Stimulated activated effector memory CD8-positive, alpha-beta T cell treated with anti-CD3 and anti-CD28 coated beads, Interleukin-12 subunit alpha, Interleukin-12 subunit beta, amount 100 ng/mL, for 72 hours (primary cell): ENCODE data around the gene DRD4.
"Not testable (repeated sequence)": the region's sequence is repeated elsewhere in the genome, so short reads cannot be mapped to it uniquely, and the experiment has no call there.

Experiments
- ATAC-seq: fragments of 150-1000 bp; cut with Tn5 transposase; 2 replicates; pipeline ENCODE4 v1.10.0; 2021
- DNase-seq, 2 donors: peaks; one replicate each; pipeline ENCODE4 v3.0.0; 2021 to 2022; ENCODE audit warnings: low spot score in 2 of 2
- H3K27ac Mint-ChIP-seq: one replicate; pipeline ENCODE4 v1.8.0; 2022; ENCODE audit warnings: mild to moderate bottlenecking, mixed read lengths
- H3K36me3 Mint-ChIP-seq: one replicate; pipeline ENCODE4 v1.8.0; 2022; ENCODE audit warnings: mild to moderate bottlenecking, mixed read lengths
- H3K4me1 Mint-ChIP-seq: one replicate; pipeline ENCODE4 v1.8.0; 2022; ENCODE audit warnings: mixed read lengths
- H3K4me3 Mint-ChIP-seq: one replicate; pipeline ENCODE4 v1.8.0; 2022; ENCODE audit warnings: mild to moderate bottlenecking, mixed read lengths
- H3K9me3 Mint-ChIP-seq: one replicate; pipeline ENCODE4 v1.8.0; 2022; ENCODE audit warnings: mixed read lengths

The DRD4 gene

DNA sequence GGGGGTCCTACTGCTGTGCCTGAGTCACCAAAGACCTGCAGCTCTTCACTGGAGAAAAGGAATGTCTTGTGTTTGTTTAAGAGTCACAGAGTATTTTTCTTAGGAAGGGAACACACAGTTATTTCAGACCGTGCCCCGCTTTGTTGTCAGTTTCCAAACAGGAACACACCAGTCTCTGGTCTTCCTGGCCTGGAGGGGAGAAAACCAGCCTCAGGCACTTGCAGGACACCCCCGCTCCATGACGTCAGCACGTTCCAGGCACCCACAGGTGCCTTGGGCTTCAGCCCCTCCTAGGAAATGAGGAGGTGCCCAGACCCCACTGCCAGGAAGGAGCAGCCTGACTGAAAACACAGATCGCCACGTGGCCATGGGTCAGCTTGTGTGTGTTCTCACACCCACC lies 52.6 kb downstream of the DRD4 start:
- H3K9me3 Mint-ChIP-seq = no peaks in the 10 kb centered on the region
- ATAC-seq (no peak), DNase-seq (no peak)
- no peak overlapping the region for H3K4me3 Mint-ChIP-seq
- H3K4me1 Mint-ChIP-seq = peaks cover 28% of the 10 kb centered on the region
- H3K36me3 Mint-ChIP-seq = peaks cover 73% of the 10 kb centered on the region
- H3K27ac Mint-ChIP-seq = no peak overlapping the region

DNA sequence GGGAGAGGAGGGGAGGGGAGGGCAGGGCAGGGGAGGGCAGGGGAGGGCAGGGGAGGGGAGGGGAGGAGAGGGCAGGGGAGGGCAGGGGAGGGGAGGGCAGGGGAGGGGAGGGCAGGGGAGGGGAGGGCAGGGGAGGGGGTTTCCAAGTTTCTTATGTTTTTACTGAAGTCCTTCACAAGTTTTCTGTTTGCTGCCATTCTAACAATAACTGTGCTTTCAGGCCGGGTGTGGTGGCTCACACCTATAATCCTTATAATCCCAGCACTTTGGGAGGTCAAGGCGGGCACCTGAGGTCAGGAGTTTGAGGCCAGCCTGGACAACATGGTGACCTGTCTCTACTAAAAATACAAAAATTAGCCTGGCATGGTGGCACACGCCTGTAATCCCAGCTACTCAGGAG lies 53.2 kb downstream of the DRD4 start:
- H3K27ac Mint-ChIP-seq, DNase-seq, H3K9me3 Mint-ChIP-seq, H3K4me3 Mint-ChIP-seq, ATAC-seq: not testable (repeated sequence)
- peaks cover 66% of the 10 kb centered on the region for H3K36me3 Mint-ChIP-seq
- H3K4me1 Mint-ChIP-seq = peaks cover 28% of the 10 kb centered on the region
